SU-DHL-6 (cell line): ENCODE measurements around the gene STAM2.

Experiments used
- H2AFZ ChIP-seq: fragments of 200-600 bp; sonication (generic); 2 replicates; pipeline ENCODE4 v1.6.1; 2014; ENCODE audit warnings: low read depth, mild to moderate bottlenecking, moderate library complexity, mixed read lengths, antibody characterized with exemption, low read length; ENCODE audit not compliant: severe bottlenecking
- H3F3A ChIP-seq: fragments of 200-600 bp; shearing (Covaris generic); 2 replicates; pipeline ENCODE4 v1.6.0; 2016; ENCODE audit warnings: antibody characterized with exemption, mild to moderate bottlenecking; ENCODE audit not compliant: insufficient read depth
- H3K27ac ChIP-seq: fragments of 200-600 bp; sonication (generic); 2 replicates; pipeline ENCODE4 v1.5.1; 2016; ENCODE audit warnings: low read depth, mild to moderate bottlenecking, low read length, moderate library complexity, mixed read lengths
- H3K27me3 ChIP-seq: fragments of 200-600 bp; sonication (generic), shearing (Covaris generic); 2 replicates; pipeline ENCODE4 v1.6.0; 2014; ENCODE audit warnings: mild to moderate bottlenecking, low read length
- H3K36me3 ChIP-seq: fragments of 200-600 bp; sonication (generic); 2 replicates; pipeline ENCODE4 v1.6.1; 2014; ENCODE audit warnings: mild to moderate bottlenecking, low read length, mixed read lengths
- H3K4me2 ChIP-seq: fragments of 300-600, 200-600 bp; shearing (Covaris generic), sonication (generic); 2 replicates; pipeline ENCODE4 v1.6.0; 2014; ENCODE audit warnings: low read length, low read depth, mild to moderate bottlenecking; ENCODE audit not compliant: poor library complexity, severe bottlenecking
- H3K4me3 ChIP-seq: fragments of 200-600 bp; sonication (generic); 2 replicates; pipeline ENCODE4 v1.5.1; 2014; ENCODE audit warnings: antibody characterized with exemption, low read length, mild to moderate bottlenecking, mixed read lengths; ENCODE audit not compliant: insufficient read depth, poor library complexity, severe bottlenecking
- H3K79me2 ChIP-seq: fragments of 200-600 bp; sonication (generic); 2 replicates; pipeline ENCODE4 v1.6.1; 2014; ENCODE audit warnings: mild to moderate bottlenecking, low read length, moderate library complexity; ENCODE audit not compliant: insufficient read depth
- H3K9ac ChIP-seq: fragments of 200-600 bp; sonication (generic); 2 replicates; pipeline ENCODE4 v1.7.0; 2014; ENCODE audit warnings: mild to moderate bottlenecking, low read length
- H3K9me2 ChIP-seq: fragments of 200-600 bp; sonication (generic); replicated peaks from 2 replicates; pipeline ENCODE4 v1.6.1; 2014; ENCODE audit warnings: low read length; ENCODE audit not compliant: insufficient read depth
- H3K9me3 ChIP-seq: fragments of 200-600 bp; sonication (generic); 2 replicates; pipeline ENCODE4 v1.6.1; 2014; ENCODE audit warnings: low read length, mixed read lengths; ENCODE audit not compliant: insufficient read depth
- H4K20me1 ChIP-seq: fragments of 200-600 bp; sonication (generic); 2 replicates; pipeline ENCODE4 v1.6.1; 2014; ENCODE audit warnings: low read depth, mild to moderate bottlenecking, antibody characterized with exemption, low read length, moderate library complexity, mixed read lengths
- CTCF ChIP-seq: fragments of 200-600 bp; sonication (generic); IDR thresholded peaks from one replicate; pipeline ENCODE4 v1.5.1; 2017; ENCODE audit warnings: antibody characterized with exemption, mild to moderate bottlenecking, low read length, moderate library complexity; ENCODE audit not compliant: insufficient read depth, poor library complexity, severe bottlenecking
- EZH2phosphoT487 ChIP-seq: fragments of 200-600 bp; sonication (generic), shearing (Covaris generic); conservative IDR thresholded peaks from 2 replicates; pipeline ENCODE4 v1.6.1; 2018; ENCODE audit warnings: mild to moderate bottlenecking, antibody characterized with exemption, low read length, moderate library complexity, mixed read lengths

STAM2 gene

GRCh38 chr2:152078023-152078422 lies 97.5 kb downstream of the STAM2 start:
- Histone ChIP-seq H3K27ac (no peak overlapping the region), H3K9ac (no peak overlapping the region), H3K4me3 (no peak overlapping the region), H3K4me2 (no peak overlapping the region), H3K79me2 (no peaks in the 10 kb centered on the region), H3K9me3 (no peaks in the 10 kb centered on the region), H4K20me1 (no peaks in the 10 kb centered on the region), H3K27me3 (no peaks in the 10 kb centered on the region), H3K36me3 (no peaks in the 10 kb centered on the region), H2AFZ (no peak overlapping the region), H3F3A (no peaks in the 10 kb centered on the region), H3K9me2 (no peaks in the 10 kb centered on the region)
- TF ChIP-seq CTCF (no peak), EZH2phosphoT487 (no peak)

- H4K20me1 ChIP-seq, result no peaks in the 10 kb centered on the region
- no peaks in the 10 kb centered on the region for H3K79me2 ChIP-seq
- no peak overlapping the region for H3K9ac ChIP-seq
- TF ChIP-seq EZH2phosphoT487, result no peak
- TF ChIP-seq CTCF, result no peak
- H3F3A ChIP-seq, result no peaks in the 10 kb centered on the region
- H3K9me2 ChIP-seq, result no peaks in the 10 kb centered on the region
- H3K27me3 ChIP-seq, result no peaks in the 10 kb centered on the region
- H3K27ac ChIP-seq, result no peak overlapping the region
- no peak overlapping the region for H3K4me3 ChIP-seq
- H2AFZ ChIP-seq, result no peak overlapping the region
- no peaks in the 10 kb centered on the region for H3K9me3 ChIP-seq
- no peaks in the 10 kb centered on the region for H3K36me3 ChIP-seq
- H3K4me2 ChIP-seq, result no peak overlapping the region
Observed at GRCh38 chr2:152075461-152076050, 100.0 kb downstream of the STAM2 start.

- TF ChIP-seq CTCF (no peak), EZH2phosphoT487 (no peak)
- Histone ChIP-seq H3K27me3 (no peaks in the 10 kb centered on the region), H3K36me3 (no peaks in the 10 kb centered on the region), H3K9me2 (no peaks in the 10 kb centered on the region), H3F3A (no peaks in the 10 kb centered on the region), H3K9me3 (no peaks in the 10 kb centered on the region), H4K20me1 (no peaks in the 10 kb centered on the region), H3K4me2 (no peak overlapping the region), H3K4me3 (no peak overlapping the region), H2AFZ (no peak overlapping the region), H3K9ac (no peak overlapping the region), H3K79me2 (no peaks in the 10 kb centered on the region), H3K27ac (no peak overlapping the region)
Observed at GRCh38 chr2:152072011-152072410, 103.6 kb downstream of the STAM2 start.
